ENCODE results near the gene COX6B2. TPM values are rescaled to one million over a fixed set of nuclear protein-coding genes. Genes with fewer than 3 reads are reported as not detected.

The COX6B2 gene
- total RNA-seq, 1 experiment from 2014 or later, result 0.80 TPM

DNA sequence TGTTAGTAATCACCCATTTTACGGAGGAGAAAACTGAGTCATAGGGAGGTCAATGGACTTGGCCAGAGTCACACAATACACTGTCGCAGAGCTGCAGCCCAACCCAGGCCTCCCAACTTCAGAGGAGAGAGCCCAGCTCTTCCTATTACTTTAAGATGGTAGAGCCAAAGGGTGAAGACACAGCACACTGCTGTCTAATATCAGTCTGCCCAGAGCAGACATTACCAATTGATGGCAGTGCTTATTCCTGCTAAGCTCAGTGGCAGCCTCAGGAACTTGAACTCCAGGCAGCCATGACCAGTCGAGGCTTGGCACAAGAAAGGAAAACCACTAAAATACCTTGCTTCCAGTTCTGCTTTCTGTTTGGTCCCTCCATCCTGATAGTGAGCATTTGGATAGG lies 47.8 kb downstream of the COX6B2 start:
- CTCF ChIA-PET, result interaction anchor here (1.8 kb wide), 1 partner anchor 32 kb away, joined by 5 read pairs; the partner anchor contains the start of gene KMT5C
- Histone ChIP-seq H3K79me2 (ENCODE audit: low read length) (no peaks in the 10 kb centered on the region), H3F3A (ENCODE audit: low read length, unreplicated experiment) (no peaks in the 10 kb centered on the region), H3K36me3 (ENCODE audit: low read depth, low read length) (no peaks in the 10 kb centered on the region), H3K9me2 (replicated peaks; ENCODE audit: low read length) (no peaks in the 10 kb centered on the region), H3K4me3 (ENCODE audit: low read length) (no peak overlapping the region), H3K27ac (ENCODE audit: low read length) (no peak overlapping the region), H3K9me3 (ENCODE audit: low read length) (no peaks in the 10 kb centered on the region), H3K4me2 (ENCODE audit: low read length) (no peak overlapping the region), H4K20me1 (ENCODE audit: low read length) (no peaks in the 10 kb centered on the region), H3K9ac (ENCODE audit: low read length) (no peak overlapping the region), H3K4me1 (ENCODE audit: insufficient read depth, low read length) (peaks cover 3% of the 10 kb centered on the region; the same call in 1 of the 2 replicates), H3K27me3 (ENCODE audit: low read length) (no peaks in the 10 kb centered on the region), H2AFZ (ENCODE audit: low read length) (no peak overlapping the region)
- ATAC-seq, result no peak
- TF ChIP-seq EZH2 (IDR thresholded peaks at IDR 0.05; ENCODE audit: low read length, unreplicated experiment), result no peak
- TF ChIP-seq, protein P1, sequence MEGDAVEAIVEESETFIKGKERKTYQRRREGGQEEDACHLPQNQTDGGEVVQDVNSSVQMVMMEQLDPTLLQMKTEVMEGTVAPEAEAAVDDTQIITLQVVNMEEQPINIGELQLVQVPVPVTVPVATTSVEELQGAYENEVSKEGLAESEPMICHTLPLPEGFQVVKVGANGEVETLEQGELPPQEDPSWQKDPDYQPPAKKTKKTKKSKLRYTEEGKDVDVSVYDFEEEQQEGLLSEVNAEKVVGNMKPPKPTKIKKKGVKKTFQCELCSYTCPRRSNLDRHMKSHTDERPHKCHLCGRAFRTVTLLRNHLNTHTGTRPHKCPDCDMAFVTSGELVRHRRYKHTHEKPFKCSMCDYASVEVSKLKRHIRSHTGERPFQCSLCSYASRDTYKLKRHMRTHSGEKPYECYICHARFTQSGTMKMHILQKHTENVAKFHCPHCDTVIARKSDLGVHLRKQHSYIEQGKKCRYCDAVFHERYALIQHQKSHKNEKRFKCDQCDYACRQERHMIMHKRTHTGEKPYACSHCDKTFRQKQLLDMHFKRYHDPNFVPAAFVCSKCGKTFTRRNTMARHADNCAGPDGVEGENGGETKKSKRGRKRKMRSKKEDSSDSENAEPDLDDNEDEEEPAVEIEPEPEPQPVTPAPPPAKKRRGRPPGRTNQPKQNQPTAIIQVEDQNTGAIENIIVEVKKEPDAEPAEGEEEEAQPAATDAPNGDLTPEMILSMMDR (conservative IDR thresholded peaks at IDR 0.05; ENCODE audit: low read depth, low read length), result no peak
- no peak for TF ChIP-seq EZH2phosphoT487 (IDR thresholded peaks at IDR 0.05; ENCODE audit: borderline replicate concordance, low read length)
- BruUV-seq (replicated peaks), result no TSS peak
- POLR2A ChIA-PET (ENCODE audit: unreplicated experiment), result no interaction called here
- no peak for DNase-seq
- intact Hi-C loops (cut with micrococcal nuclease), result no loop called here

DNA sequence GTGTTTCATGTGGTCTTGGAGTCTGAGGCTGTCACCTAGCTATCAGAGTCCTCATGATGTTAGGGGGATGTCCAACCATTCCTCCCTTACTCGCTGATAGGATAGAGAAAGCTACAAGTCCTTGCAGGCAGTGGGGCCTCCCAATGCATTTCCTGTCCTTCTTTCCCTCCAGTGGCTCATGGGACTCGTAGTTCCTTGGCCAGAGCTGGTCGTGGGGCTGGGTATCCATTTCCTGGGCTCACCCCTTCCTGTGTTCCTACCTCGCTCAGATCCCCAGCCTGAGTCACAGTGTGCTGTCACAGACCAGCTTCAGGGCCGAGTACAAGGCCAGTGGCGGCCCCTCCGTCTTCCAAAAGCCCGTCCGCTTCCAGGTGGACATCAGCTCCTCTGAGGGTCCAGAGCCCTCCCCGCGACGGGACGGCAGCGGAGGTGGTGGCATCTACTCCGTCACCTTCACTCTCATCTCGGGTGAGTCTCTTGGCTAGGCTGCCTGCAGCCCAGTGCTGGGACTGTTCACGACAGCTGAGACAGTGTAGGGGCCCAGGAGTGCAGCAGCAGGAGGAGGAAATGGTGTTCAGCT lies 48.4 kb downstream of the COX6B2 start:
- Histone ChIP-seq H3K36me3 (ENCODE audit: low read depth, low read length) (no peaks in the 10 kb centered on the region), H2AFZ (ENCODE audit: low read length) (no peak overlapping the region), H3F3A (ENCODE audit: low read length, unreplicated experiment) (no peaks in the 10 kb centered on the region), H3K4me3 (ENCODE audit: low read length) (no peak overlapping the region), H3K27ac (ENCODE audit: low read length) (no peak overlapping the region), H3K4me2 (ENCODE audit: low read length) (no peak overlapping the region), H3K79me2 (ENCODE audit: low read length) (no peaks in the 10 kb centered on the region), H3K9ac (ENCODE audit: low read length) (no peak overlapping the region), H3K27me3 (ENCODE audit: low read length) (no peaks in the 10 kb centered on the region), H4K20me1 (ENCODE audit: low read length) (no peaks in the 10 kb centered on the region), H3K4me1 (ENCODE audit: insufficient read depth, low read length) (peaks cover 7% of the 10 kb centered on the region; the same call in 1 of the 2 replicates), H3K9me2 (replicated peaks; ENCODE audit: low read length) (no peaks in the 10 kb centered on the region), H3K9me3 (ENCODE audit: low read length) (no peaks in the 10 kb centered on the region)
- intact Hi-C loops (cut with micrococcal nuclease), result no loop called here
- no TSS peak for BruUV-seq (replicated peaks)
- DNase-seq (peak; percentile 39), ATAC-seq (no peak)
- ChIA-PET CTCF (interaction anchor here (1.8 kb wide), 1 partner anchor 33 kb away, joined by 5 read pairs; the partner anchor contains the start of gene KMT5C), POLR2A (ENCODE audit: unreplicated experiment) (no interaction called here)
- TF ChIP-seq, protein P1 (conservative IDR thresholded peaks at IDR 0.05; ENCODE audit: low read depth, low read length), result no peak
- TF ChIP-seq EZH2 (IDR thresholded peaks at IDR 0.05; ENCODE audit: low read length, unreplicated experiment) (no peak), EZH2phosphoT487 (IDR thresholded peaks at IDR 0.05; ENCODE audit: borderline replicate concordance, low read length) (no peak)

DNA sequence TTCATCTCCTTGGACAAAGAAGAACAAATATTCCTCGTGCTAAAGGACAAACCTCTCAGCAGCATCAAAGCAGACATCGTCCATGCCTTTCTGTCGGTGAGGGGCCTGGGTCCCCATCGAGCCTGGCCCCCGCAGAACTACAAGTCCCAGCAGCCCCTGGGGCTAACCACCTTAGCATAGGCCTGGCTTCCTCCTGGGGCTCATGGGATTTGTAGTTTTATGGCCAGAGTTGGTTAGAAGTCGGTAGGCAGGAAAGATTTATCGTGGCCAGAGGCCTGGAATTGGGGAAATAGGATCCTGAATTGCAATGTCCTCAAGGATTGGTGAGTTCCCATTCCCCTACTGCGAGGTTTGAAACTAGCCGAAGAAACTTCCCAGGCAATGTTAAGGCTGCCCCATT lies 49.0 kb downstream of the COX6B2 start:
- no peak for TF ChIP-seq EZH2 (IDR thresholded peaks at IDR 0.05; ENCODE audit: low read length, unreplicated experiment)
- TF ChIP-seq, protein P1 (conservative IDR thresholded peaks at IDR 0.05; ENCODE audit: low read depth, low read length), result no peak
- no peak for TF ChIP-seq EZH2phosphoT487 (IDR thresholded peaks at IDR 0.05; ENCODE audit: borderline replicate concordance, low read length)
- H3K36me3 ChIP-seq (ENCODE audit: low read depth, low read length), result no peaks in the 10 kb centered on the region
- H3K9me3 ChIP-seq (ENCODE audit: low read length), result no peaks in the 10 kb centered on the region
- ChIA-PET POLR2A (ENCODE audit: unreplicated experiment) (no interaction called here), CTCF (interaction anchor here (1.8 kb wide), 1 partner anchor 34 kb away, joined by 5 read pairs; the partner anchor contains the start of gene KMT5C)
- BruUV-seq (replicated peaks), result no TSS peak
- H3K79me2 ChIP-seq (ENCODE audit: low read length), result no peaks in the 10 kb centered on the region
- ATAC-seq, result peak; percentile 55
- DNase-seq, result peak; percentile 56
- H3F3A ChIP-seq (ENCODE audit: low read length, unreplicated experiment), result no peaks in the 10 kb centered on the region
- H3K27ac ChIP-seq (ENCODE audit: low read length), result no peak overlapping the region
- H3K27me3 ChIP-seq (ENCODE audit: low read length), result no peaks in the 10 kb centered on the region
- H2AFZ ChIP-seq (ENCODE audit: low read length), result no peak overlapping the region
- intact Hi-C loops (cut with micrococcal nuclease), result no loop called here
- no peak overlapping the region for H3K9ac ChIP-seq (ENCODE audit: low read length)
- no peaks in the 10 kb centered on the region for H3K9me2 ChIP-seq (replicated peaks; ENCODE audit: low read length)
- no peak overlapping the region for H3K4me3 ChIP-seq (ENCODE audit: low read length)
- no peaks in the 10 kb centered on the region for H4K20me1 ChIP-seq (ENCODE audit: low read length)
- no peak overlapping the region for H3K4me2 ChIP-seq (ENCODE audit: low read length)
- H3K4me1 ChIP-seq (ENCODE audit: insufficient read depth, low read length), result peaks cover 7% of the 10 kb centered on the region; the same call in 1 of the 2 replicates

Measured in PC-3 (cell line).